ENCODE results near the gene KRTAP9-3. TPM values are rescaled to one million over a fixed set of nuclear protein-coding genes. Genes with fewer than 3 reads are reported as not detected.
"Not testable (repeated sequence)": the region's sequence is repeated elsewhere in the genome, so short reads cannot be mapped to it uniquely, and the experiment has no call there.

Gene KRTAP9-3, protein sequence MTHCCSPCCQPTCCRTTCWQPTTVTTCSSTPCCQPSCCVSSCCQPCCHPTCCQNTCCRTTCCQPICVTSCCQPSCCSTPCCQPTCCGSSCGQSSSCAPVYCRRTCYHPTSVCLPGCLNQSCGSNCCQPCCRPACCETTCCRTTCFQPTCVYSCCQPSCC
- not detected for total RNA-seq

DNA sequence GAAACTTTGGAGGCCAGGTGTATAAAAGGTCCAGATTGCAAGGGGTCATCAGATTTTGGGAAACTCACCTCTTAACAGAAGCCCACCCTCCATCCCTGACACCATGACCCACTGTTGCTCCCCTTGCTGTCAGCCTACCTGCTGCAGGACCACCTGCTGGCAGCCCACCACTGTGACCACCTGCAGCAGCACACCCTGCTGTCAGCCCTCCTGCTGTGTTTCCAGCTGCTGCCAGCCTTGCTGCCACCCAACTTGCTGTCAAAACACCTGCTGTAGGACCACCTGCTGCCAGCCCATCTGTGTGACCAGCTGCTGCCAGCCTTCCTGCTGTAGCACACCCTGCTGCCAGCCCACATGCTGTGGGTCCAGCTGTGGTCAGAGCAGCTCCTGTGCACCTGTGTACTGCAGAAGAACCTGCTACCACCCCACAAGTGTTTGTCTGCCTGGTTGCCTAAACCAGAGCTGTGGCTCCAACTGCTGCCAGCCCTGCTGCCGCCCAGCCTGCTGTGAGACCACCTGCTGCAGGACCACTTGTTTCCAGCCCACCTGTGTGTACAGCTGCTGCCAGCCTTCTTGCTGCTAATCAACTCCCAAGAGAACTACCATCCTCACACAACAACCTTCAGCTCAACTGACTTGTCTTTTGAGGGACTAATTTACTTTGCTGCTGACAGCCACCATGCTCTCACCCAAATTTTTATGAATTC lies at the start of gene KRTAP9-3:
TSS of gene KRTAP9-3 (plus strand) at position 51 of the 707 bp plus-strand sequence. CDS start at position 104, 53 bp downstream.
- DNase-seq (ENCODE audit: low spot score); ATAC-seq (ENCODE audit: low FRiP score): not testable (repeated sequence)

DNA sequence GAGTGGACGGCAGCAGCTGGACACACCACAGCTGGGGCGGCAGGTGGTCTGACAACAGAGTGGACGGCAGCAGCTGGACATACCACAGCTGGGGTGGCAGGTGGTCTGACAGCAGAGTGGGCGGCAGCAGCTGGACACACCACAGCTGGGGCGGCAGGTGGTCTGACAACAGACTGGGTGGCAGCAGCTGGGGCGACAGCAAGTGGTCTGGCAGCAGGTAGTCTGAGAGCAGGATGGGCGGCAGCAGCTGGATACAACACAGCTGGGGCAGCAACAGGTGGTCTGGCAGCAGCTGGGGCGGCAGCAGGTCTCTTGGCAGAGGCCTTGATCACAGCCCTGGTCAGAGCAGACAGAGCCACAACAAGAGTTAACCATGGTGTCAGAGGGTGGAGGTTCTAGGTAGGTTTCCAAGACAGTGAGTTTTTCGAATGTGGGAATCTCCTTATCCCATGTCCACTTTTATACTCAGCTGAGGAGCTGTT lies 47.7 kb upstream of the KRTAP9-3 start, which contains the start of gene KRTAP4-1:
TSS of gene KRTAP4-1 (minus strand) at position 432 of the 482 bp plus-strand sequence. CDS start at position 375, 57 bp downstream.
- no peak for DNase-seq (ENCODE audit: low spot score)
- no peak for ATAC-seq (ENCODE audit: low FRiP score)

DNA sequence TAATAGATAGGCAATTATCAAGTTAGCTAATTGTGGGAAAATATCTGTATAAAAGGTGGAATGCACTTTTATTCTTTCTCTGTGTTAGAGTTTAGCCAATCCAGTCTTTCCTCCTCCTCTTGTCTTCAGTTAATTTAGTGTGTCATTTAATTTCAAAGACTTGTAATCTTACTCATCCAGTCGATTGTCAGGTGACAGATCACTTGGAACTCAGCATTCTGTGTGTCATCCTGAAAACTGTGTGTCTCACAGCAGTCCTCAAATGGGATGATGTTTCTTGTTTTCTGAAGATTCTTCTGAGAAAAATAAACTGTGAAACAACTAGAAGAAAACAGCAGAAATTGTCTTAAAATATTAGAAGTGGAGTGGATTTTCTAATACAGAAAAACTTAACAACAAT lies 47.2 kb upstream of the KRTAP9-3 start:
- TF ChIP-seq, protein P1, sequence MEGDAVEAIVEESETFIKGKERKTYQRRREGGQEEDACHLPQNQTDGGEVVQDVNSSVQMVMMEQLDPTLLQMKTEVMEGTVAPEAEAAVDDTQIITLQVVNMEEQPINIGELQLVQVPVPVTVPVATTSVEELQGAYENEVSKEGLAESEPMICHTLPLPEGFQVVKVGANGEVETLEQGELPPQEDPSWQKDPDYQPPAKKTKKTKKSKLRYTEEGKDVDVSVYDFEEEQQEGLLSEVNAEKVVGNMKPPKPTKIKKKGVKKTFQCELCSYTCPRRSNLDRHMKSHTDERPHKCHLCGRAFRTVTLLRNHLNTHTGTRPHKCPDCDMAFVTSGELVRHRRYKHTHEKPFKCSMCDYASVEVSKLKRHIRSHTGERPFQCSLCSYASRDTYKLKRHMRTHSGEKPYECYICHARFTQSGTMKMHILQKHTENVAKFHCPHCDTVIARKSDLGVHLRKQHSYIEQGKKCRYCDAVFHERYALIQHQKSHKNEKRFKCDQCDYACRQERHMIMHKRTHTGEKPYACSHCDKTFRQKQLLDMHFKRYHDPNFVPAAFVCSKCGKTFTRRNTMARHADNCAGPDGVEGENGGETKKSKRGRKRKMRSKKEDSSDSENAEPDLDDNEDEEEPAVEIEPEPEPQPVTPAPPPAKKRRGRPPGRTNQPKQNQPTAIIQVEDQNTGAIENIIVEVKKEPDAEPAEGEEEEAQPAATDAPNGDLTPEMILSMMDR (IDR thresholded peaks at IDR 0.05): no peak
- DNase-seq (ENCODE audit: low spot score) (no peak), ATAC-seq (ENCODE audit: low FRiP score) (no peak)

More for the DNA sequence above, 47.7 kb upstream of the KRTAP9-3 start, which contains the start of gene KRTAP4-1:
- TF ChIP-seq, protein P1 (IDR thresholded peaks at IDR 0.05): no peak

DNA sequence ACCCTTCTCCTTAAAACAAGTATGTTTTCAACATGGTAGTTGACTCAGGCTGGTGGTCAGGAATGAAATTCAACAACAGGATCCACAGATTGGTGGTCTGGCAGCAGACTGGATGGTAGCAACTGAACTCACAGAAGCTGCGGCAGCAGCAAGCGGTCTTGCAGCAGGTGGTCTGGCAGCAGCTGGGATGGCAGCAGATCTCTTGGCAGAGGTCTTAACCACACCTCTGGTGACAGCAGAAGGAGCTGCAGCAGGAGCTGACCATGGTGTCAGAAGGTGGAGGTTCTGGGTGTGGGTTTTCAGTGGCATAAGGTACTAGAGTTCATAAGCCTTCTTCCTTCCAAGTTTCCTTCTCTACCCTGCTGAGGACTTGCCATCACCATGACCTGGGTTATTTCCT lies 45.4 kb upstream of the KRTAP9-3 start:
- TF ChIP-seq, protein P1 (IDR thresholded peaks at IDR 0.05): no peak
- ATAC-seq (ENCODE audit: low FRiP score) (no peak), DNase-seq (ENCODE audit: low spot score) (no peak)

DNA sequence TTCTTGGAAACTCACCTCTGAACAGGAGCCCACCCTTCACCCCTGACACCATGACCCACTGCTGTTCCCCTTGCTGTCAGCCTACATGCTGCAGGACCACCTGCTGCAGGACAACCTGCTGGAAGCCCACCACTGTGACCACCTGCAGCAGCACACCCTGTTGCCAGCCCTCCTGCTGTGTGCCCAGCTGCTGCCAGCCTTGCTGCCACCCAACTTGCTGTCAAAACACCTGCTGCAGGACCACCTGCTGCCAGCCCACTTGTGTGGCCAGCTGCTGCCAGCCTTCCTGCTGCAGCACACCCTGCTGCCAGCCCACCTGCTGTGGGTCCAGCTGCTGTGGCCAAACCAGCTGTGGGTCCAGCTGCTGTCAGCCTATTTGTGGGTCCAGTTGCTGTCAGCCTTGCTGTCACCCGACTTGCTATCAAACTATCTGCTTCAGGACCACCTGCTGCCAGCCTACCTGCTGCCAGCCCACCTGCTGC lies 42.4 kb upstream of the KRTAP9-3 start, which contains the start of gene KRTAP9-1:
TSS of gene KRTAP9-1 (plus strand) at position 51 of the 482 bp plus-strand sequence. CDS start at position 51, 0 bp downstream.
- ATAC-seq (ENCODE audit: low FRiP score): not testable (repeated sequence)

DNA sequence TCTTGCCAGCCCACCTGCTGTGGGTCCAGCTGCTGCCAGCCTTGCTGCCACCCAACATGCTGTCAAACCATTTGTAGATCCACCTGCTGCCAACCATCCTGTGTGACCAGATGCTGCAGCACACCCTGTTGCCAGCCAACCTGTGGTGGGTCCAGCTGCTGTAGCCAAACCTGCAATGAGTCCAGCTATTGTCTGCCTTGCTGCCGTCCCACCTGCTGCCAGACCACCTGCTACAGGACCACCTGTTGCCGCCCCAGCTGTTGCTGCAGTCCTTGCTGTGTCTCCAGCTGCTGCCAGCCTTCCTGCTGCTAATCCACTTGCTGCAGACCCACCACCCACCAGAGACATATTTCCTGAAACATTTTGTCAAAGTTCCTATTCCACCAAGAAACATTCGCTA lies 41.9 kb upstream of the KRTAP9-3 start:
- ATAC-seq (ENCODE audit: low FRiP score) (no peak), DNase-seq (ENCODE audit: low spot score) (no peak)
- TF ChIP-seq, protein P1 (IDR thresholded peaks at IDR 0.05): no peak

More for the DNA sequence above, 42.4 kb upstream of the KRTAP9-3 start, which contains the start of gene KRTAP9-1:
- DNase-seq (ENCODE audit: low spot score): not testable (repeated sequence)

DNA sequence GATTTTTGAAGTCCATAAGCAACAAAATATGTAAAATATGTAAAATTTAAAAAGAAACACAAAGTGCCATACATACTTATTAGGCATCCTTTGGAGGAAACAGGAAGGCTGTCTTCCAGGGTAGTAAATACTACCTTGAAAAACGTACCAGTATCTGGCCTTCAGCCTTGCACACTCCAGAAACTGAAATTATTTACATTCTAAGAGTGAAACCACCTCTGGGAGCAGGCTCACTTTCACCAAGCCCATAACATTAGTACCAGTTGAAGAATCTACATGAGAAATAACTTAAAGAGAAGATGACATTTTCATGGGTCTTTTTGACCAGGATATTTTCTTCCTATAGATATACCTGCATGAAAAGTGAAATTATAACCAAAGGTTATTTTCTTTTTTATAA lies 36.2 kb upstream of the KRTAP9-3 start:
- TF ChIP-seq, protein P1 (IDR thresholded peaks at IDR 0.05): no peak
- DNase-seq (ENCODE audit: low spot score) (no peak), ATAC-seq (ENCODE audit: low FRiP score) (no peak)

All from omental fat pad (tissue), 4 donors.